Omental fat pad (tissue), 4 donors: ENCODE measurements around the gene NBEA. TPM values are rescaled to one million over a fixed set of nuclear protein-coding genes. Genes with fewer than 3 reads are reported as not detected.
"Not testable (repeated sequence)": the region's sequence is repeated elsewhere in the genome, so short reads cannot be mapped to it uniquely, and the experiment has no call there.

ENCODE experiments used
- ATAC-seq: fragments of 150-250 bp; one replicate; pipeline ENCODE4 v1.9.1; 2016; ENCODE audit warnings: mild to moderate bottlenecking, moderate library complexity; ENCODE audit not compliant: low FRiP score
- DNase-seq: peaks from one replicate; pipeline ENCODE4 v3.0.0-alpha.2; 2019; ENCODE audit warnings: low spot score
- CTCF ChIP-seq, 3 donors: fragments of 450-650 bp; IDR thresholded peaks; one replicate each; pipeline ENCODE4 v1.5.1; 2016 to 2017; ENCODE audit warnings: antibody characterized with exemption in 3 of 3, mild to moderate bottlenecking in 3 of 3, moderate library complexity in 2 of 3
- total RNA-seq, 4 donors: library from RNA; depleted of rRNA; stranded (reverse); fragments of >200 nt; gene quantifications; one replicate each; pipeline ENCODE4 v1.1.0, GENCODE V29; 2016

The NBEA gene
- total RNA-seq, 4 donors from 2014 or later = 4.3 to 10.7 (median 6.1) TPM

- ATAC-seq (no peak), DNase-seq (no peak)
- no peak for TF ChIP-seq CTCF (IDR thresholded peaks at IDR 0.05)
These were observed 150.2 kb downstream of the NBEA start for GRCh38 chr13:35092251-35092650.

GRCh38 chr13:35092751-35093150 lies 150.7 kb downstream of the NBEA start:
- no peak for DNase-seq
- ATAC-seq = no peak
- TF ChIP-seq CTCF (IDR thresholded peaks at IDR 0.05) = no peak

- ATAC-seq (no peak), DNase-seq (no peak)
- TF ChIP-seq CTCF (IDR thresholded peaks at IDR 0.05) = no peak
These were observed 151.3 kb downstream of the NBEA start for GRCh38 chr13:35093356-35093755.

GRCh38 chr13:35106771-35107170 lies 164.7 kb downstream of the NBEA start:
- not testable (repeated sequence) for DNase-seq, ATAC-seq

- DNase-seq = no peak
These were observed 165.5 kb downstream of the NBEA start for GRCh38 chr13:35107535-35107934.

GRCh38 chr13:35113612-35114011 lies 171.5 kb downstream of the NBEA start:
- DNase-seq, ATAC-seq: not testable (repeated sequence)

More at GRCh38 chr13:35107535-35107934, 165.5 kb downstream of the NBEA start:
- ATAC-seq = no peak
- TF ChIP-seq CTCF (IDR thresholded peaks at IDR 0.05) = no peak

GRCh38 chr13:35127466-35127865 lies 185.4 kb downstream of the NBEA start:
- no peak for TF ChIP-seq CTCF (IDR thresholded peaks at IDR 0.05)
- ATAC-seq (no peak), DNase-seq (no peak)

GRCh38 chr13:35129500-35129899 lies 187.4 kb downstream of the NBEA start:
- DNase-seq (no peak), ATAC-seq (no peak)
- no peak for TF ChIP-seq CTCF (IDR thresholded peaks at IDR 0.05)
